Esophagus (tissue), 2 donors: Measurements from ENCODE around the gene PRRT4. TPM values are rescaled to one million over a fixed set of nuclear protein-coding genes. Genes with fewer than 3 reads are reported as not detected.

Experiments used
- H3K27ac ChIP-seq, 2 donors: one replicate each; pipeline ENCODE4 v1.5.1; 2013; ENCODE audit warnings: low read depth in 2 of 2, mild to moderate bottlenecking in 2 of 2, inconsistent platforms in 1 of 2, low read length in 1 of 2, moderate library complexity in 1 of 2
- H3K27me3 ChIP-seq, 2 donors: one replicate each; pipeline ENCODE4 v1.6.1; 2013; ENCODE audit warnings: low read length in 2 of 2, control low read depth in 1 of 2, mild to moderate bottlenecking in 1 of 2; ENCODE audit not compliant: insufficient read depth in 2 of 2, control insufficient read depth in 1 of 2
- H3K36me3 ChIP-seq, 2 donors: one replicate each; pipeline ENCODE4 v1.6.1; 2013; ENCODE audit warnings: low read length in 1 of 2; ENCODE audit not compliant: control insufficient read depth in 2 of 2, insufficient read depth in 2 of 2
- H3K4me1 ChIP-seq, 2 donors: one replicate each; pipeline ENCODE4 v1.6.1; 2013; ENCODE audit warnings: low read length in 1 of 2; ENCODE audit not compliant: control insufficient read depth in 2 of 2, insufficient read depth in 2 of 2
- H3K4me3 ChIP-seq, 2 donors: one replicate each; pipeline ENCODE4 v1.5.1; 2013; ENCODE audit warnings: low read length in 2 of 2, mild to moderate bottlenecking in 2 of 2, low read depth in 1 of 2, moderate library complexity in 1 of 2
- H3K9me3 ChIP-seq, 2 donors: one replicate each; pipeline ENCODE4 v1.6.1; 2013; ENCODE audit warnings: mild to moderate bottlenecking in 2 of 2, low read depth in 1 of 2, low read length in 1 of 2, moderate library complexity in 1 of 2; ENCODE audit not compliant: control insufficient read depth in 2 of 2, insufficient read depth in 1 of 2
- WGBS, 2 donors: extraction: QIAGEN DNeasy Blood & Tissue Kit; methylation state at CpG; one replicate each; pipeline ENCODE4 v1.1.7; 2013; 5-methylcytosine and 5-hydroxymethylcytosine counted together
- polyA plus RNA-seq, 2 donors: library from polyadenylated mRNA; stranded (reverse); fragments of 200-250 nt; gene quantifications; one replicate each; pipeline ENCODE4 v1.2.3, GENCODE V29; 2013
- donor health status: healthy with polysubstance abuse.
- donor health status: Bipolar disorder and iron deficiency.

PRRT4 gene
- polyA plus RNA-seq, 2 donors, result 0.45 to 0.73 TPM

GRCh38 chr7:128352636-128353035 is 8.9 kb downstream of the PRRT4 start:
- peaks cover 5 to 11% of the 10 kb centered on the region in 2 donors for H3K4me1 ChIP-seq
- no peaks in the 10 kb centered on the region for H3K36me3 ChIP-seq
- no peak overlapping the region for H3K27ac ChIP-seq
- no peak overlapping the region for H3K4me3 ChIP-seq
- WGBS, 2 donors, result 71 to 80% methylated on average over 8 of the region's 8 CpGs
- no peaks in the 10 kb centered on the region for H3K27me3 ChIP-seq
- H3K9me3 ChIP-seq, result peaks cover 0 to 4% of the 10 kb centered on the region in 2 donors

GRCh38 chr7:128352153-128352537 is 9.3 kb downstream of the PRRT4 start:
- peaks cover 5 to 11% of the 10 kb centered on the region in 2 donors for H3K4me1 ChIP-seq
- H3K9me3 ChIP-seq, result peaks cover 0 to 4% of the 10 kb centered on the region in 2 donors
- no peaks in the 10 kb centered on the region for H3K27me3 ChIP-seq
- H3K27ac ChIP-seq, result no peak overlapping the region
- peak overlapping the region; percentile 24 to 28 for H3K4me3 ChIP-seq
- no peaks in the 10 kb centered on the region for H3K36me3 ChIP-seq
- whole genome bisulfite sequencing, 2 donors, result 9 to 17% methylated on average over 33 to 34 of the region's 34 CpGs

GRCh38 chr7:128351296-128352152 is 10.0 kb downstream of the PRRT4 start:
- 17 to 27% methylated on average over 40 to 97 of the region's 97 CpGs for WGBS, 2 donors
- no peaks in the 10 kb centered on the region for H3K27me3 ChIP-seq
- peak overlapping the region; percentile 24 to 28 for H3K4me3 ChIP-seq
- peaks cover 0 to 4% of the 10 kb centered on the region in 2 donors for H3K9me3 ChIP-seq
- H3K27ac ChIP-seq, result no peak overlapping the region
- H3K4me1 ChIP-seq, result peaks cover 5 to 11% of the 10 kb centered on the region in 2 donors
- no peaks in the 10 kb centered on the region for H3K36me3 ChIP-seq

- Histone ChIP-seq H3K27ac (no peak overlapping the region), H3K4me3 (no peak overlapping the region), H3K4me1 (peaks cover 5 to 11% of the 10 kb centered on the region in 2 donors), H3K27me3 (no peaks in the 10 kb centered on the region), H3K36me3 (no peaks in the 10 kb centered on the region), H3K9me3 (peaks cover 0 to 4% of the 10 kb centered on the region in 2 donors)
- WGBS, 2 donors, result 68 to 77% methylated on average over 30 to 35 of the region's 35 CpGs
Observed at GRCh38 chr7:128350708-128351295, 10.7 kb downstream of the PRRT4 start.

- H3K27me3 ChIP-seq, result no peaks in the 10 kb centered on the region
- no peaks in the 10 kb centered on the region for H3K36me3 ChIP-seq
- H3K9me3 ChIP-seq, result peaks cover 0 to 4% of the 10 kb centered on the region in 2 donors
- peaks cover 5 to 11% of the 10 kb centered on the region in 2 donors for H3K4me1 ChIP-seq
- WGBS, 2 donors, result 24% methylated on average over 4 of the region's 4 CpGs
- no peak overlapping the region for H3K4me3 ChIP-seq
- no peak overlapping the region for H3K27ac ChIP-seq
Observed at GRCh38 chr7:128349466-128349825, 12.0 kb downstream of the PRRT4 start.

GRCh38 chr7:128347647-128348097 is 13.8 kb downstream of the PRRT4 start:
- Histone ChIP-seq H3K9me3 (peaks cover 0 to 4% of the 10 kb centered on the region in 2 donors), H3K4me3 (no peak overlapping the region), H3K4me1 (peaks cover 5 to 11% of the 10 kb centered on the region in 2 donors), H3K27me3 (no peaks in the 10 kb centered on the region), H3K36me3 (no peaks in the 10 kb centered on the region), H3K27ac (no peak overlapping the region)
- 9 to 12% methylated on average over 2 of the region's 2 CpGs for WGBS, 2 donors

- Histone ChIP-seq H3K27ac (no peak overlapping the region), H3K4me3 (peak overlapping the region in 1 of 2 donors; percentile 57), H3K9me3 (no peaks in the 10 kb centered on the region), H3K4me1 (no peaks in the 10 kb centered on the region), H3K27me3 (no peaks in the 10 kb centered on the region), H3K36me3 (no peaks in the 10 kb centered on the region)
- 92 to 96% methylated on average over 5 of the region's 5 CpGs for WGBS, 2 donors
Observed at GRCh38 chr7:128344431-128344774, 17.1 kb downstream of the PRRT4 start.

GRCh38 chr7:128343554-128344430 is 17.7 kb downstream of the PRRT4 start, which contains the start of gene RBM28:
Gene RBM28, minus strand, starts transcription at chr7:128343908. Its CDS starts 115 bp downstream, at chr7:128343793.
- Histone ChIP-seq H3K36me3 (no peaks in the 10 kb centered on the region), H3K4me1 (no peaks in the 10 kb centered on the region), H3K4me3 (peak within 1 kb of the TSS; percentile 57 to 81), H3K27me3 (no peaks in the 10 kb centered on the region), H3K27ac (peak within 1 kb of the TSS; percentile 76 to 77), H3K9me3 (no peaks in the 10 kb centered on the region)
- WGBS, 2 donors, result 12 to 13% methylated on average over 49 of the region's 49 CpGs

- H3K36me3 ChIP-seq, result no peaks in the 10 kb centered on the region
- no peaks in the 10 kb centered on the region for H3K27me3 ChIP-seq
- H3K4me3 ChIP-seq, result no peak overlapping the region
- no peak overlapping the region for H3K27ac ChIP-seq
- no peaks in the 10 kb centered on the region for H3K9me3 ChIP-seq
- WGBS, 2 donors, result 86 to 91% methylated on average over 6 of the region's 6 CpGs
- H3K4me1 ChIP-seq, result no peaks in the 10 kb centered on the region
Observed at GRCh38 chr7:128341733-128342132, 19.8 kb downstream of the PRRT4 start.
